Thyroid gland (tissue), 4 donors: ENCODE data around the gene PTPRN. TPM values are rescaled to one million over a fixed set of nuclear protein-coding genes. Genes with fewer than 3 reads are reported as not detected.

Experiments
- DNase-seq, 2 donors: peaks; one replicate each; pipeline ENCODE4 v3.0.0-alpha.2; 2019
- H3K27ac ChIP-seq, 3 donors: fragments of 200-600 bp; sonication (generic); 1 replicate in 2 of 3; 2 replicates in 1 of 3; pipeline ENCODE4 v1.5.1; 2016 to 2019; ENCODE audit warnings: mild to moderate bottlenecking in 1 of 3, moderate library complexity in 1 of 3
- H3K27me3 ChIP-seq: fragments of 200-600 bp; sonication (generic); one replicate; pipeline ENCODE4 v1.5.1; 2019
- H3K36me3 ChIP-seq, 2 donors: fragments of 200-600 bp; sonication (generic); one replicate each; pipeline ENCODE4 v1.5.1; 2016 to 2019
- H3K4me1 ChIP-seq, 2 donors: fragments of 200-600 bp; sonication (generic); one replicate each; pipeline ENCODE4 v1.5.1; 2017 to 2019
- H3K4me3 ChIP-seq, 3 donors: fragments of 200-600 bp; sonication (generic); replicated peaks in 1 of 3; 1 replicate in 2 of 3; 2 replicates in 1 of 3; pipeline ENCODE4 v1.5.1; 2016; ENCODE audit warnings: mild to moderate bottlenecking in 1 of 3
- H3K9me3 ChIP-seq: fragments of 200-600 bp; sonication (generic); one replicate; pipeline ENCODE4 v1.5.1; 2017
- CTCF ChIP-seq, 6 experiments: fragments of 200-600 bp in 3 of 6; fragments of 450-650 bp in 3 of 6; sonication (generic) in 3 of 6; IDR thresholded peaks; one replicate each; pipeline ENCODE4 v1.5.1; 2016 to 2019; ENCODE audit warnings: antibody characterized with exemption in 6 of 6, mild to moderate bottlenecking in 2 of 6, inconsistent platforms in 1 of 6, moderate library complexity in 1 of 6
- POLR2A ChIP-seq, 2 donors: fragments of 450-650 bp; IDR thresholded peaks; one replicate each; pipeline ENCODE4 v1.6.1; 2017; ENCODE audit warnings: antibody characterized with exemption in 2 of 2, mild to moderate bottlenecking in 2 of 2, moderate library complexity in 1 of 2
- WGBS, 2 donors: methylation state at CpG; one replicate each; pipeline ENCODE4 v1.1.5; 2017; 5-methylcytosine and 5-hydroxymethylcytosine counted together
- intact Hi-C: fragments of 100-400 bp; cut with DNase I; formaldehyde crosslinking; loops from one replicate; pipeline ENCODE4 v1.15.1; 2023
- total RNA-seq, 4 donors: library from RNA; depleted of rRNA; stranded (reverse); fragments of >200 nt; gene quantifications; one replicate each; pipeline ENCODE4 v1.2.3, GENCODE V29; 2016

The PTPRN gene
- total RNA-seq, 4 donors from 2014 or later, result 1.9 to 4.6 (median 4.4) TPM; not detected in 1

- H3K4me1 ChIP-seq, result no peaks in the 10 kb centered on the region
- intact Hi-C loops, result no loop called here
- WGBS, 2 donors, result 10 to 14% methylated on average over 5 of the region's 5 CpGs
- peaks cover 1% of the 10 kb centered on the region for H3K27me3 ChIP-seq
- H3K4me3 ChIP-seq, result no peak overlapping the region
- no peaks in the 10 kb centered on the region for H3K9me3 ChIP-seq
- TF ChIP-seq CTCF (IDR thresholded peaks at IDR 0.05) (peak in 3 of 6 experiments; percentile 18 to 46 (median 23)), POLR2A (IDR thresholded peaks at IDR 0.05) (no peak)
- peak; percentile 29 to 45 for DNase-seq
- no peak overlapping the region for H3K27ac ChIP-seq
- H3K36me3 ChIP-seq, result no peaks in the 10 kb centered on the region
These were observed 43.3 kb upstream of the PTPRN start for GRCh38 chr2:219352448-219353023.

GRCh38 chr2:219350710-219351221 is 41.6 kb upstream of the PTPRN start:
- Histone ChIP-seq H3K4me3 (no peak overlapping the region), H3K36me3 (no peaks in the 10 kb centered on the region), H3K9me3 (no peaks in the 10 kb centered on the region), H3K27ac (no peak overlapping the region), H3K4me1 (no peaks in the 10 kb centered on the region), H3K27me3 (no peaks in the 10 kb centered on the region)
- WGBS, 2 donors, result 33% methylated on average over 4 of the region's 4 CpGs
- intact Hi-C loops, result no loop called here
- no peak for DNase-seq
- TF ChIP-seq CTCF (IDR thresholded peaks at IDR 0.05) (no peak), POLR2A (IDR thresholded peaks at IDR 0.05) (no peak)

- H3K9me3 ChIP-seq, result no peaks in the 10 kb centered on the region
- no peaks in the 10 kb centered on the region for H3K4me1 ChIP-seq
- H3K27ac ChIP-seq, result no peak overlapping the region
- no peak overlapping the region for H3K4me3 ChIP-seq
- intact Hi-C loops, result no loop called here
- no peaks in the 10 kb centered on the region for H3K36me3 ChIP-seq
- DNase-seq, result no peak
- H3K27me3 ChIP-seq, result no peaks in the 10 kb centered on the region
- TF ChIP-seq CTCF (IDR thresholded peaks at IDR 0.05) (no peak), POLR2A (IDR thresholded peaks at IDR 0.05) (no peak)
- 69 to 73% methylated on average over 3 of the region's 3 CpGs for WGBS, 2 donors
These were observed 41.0 kb upstream of the PTPRN start for GRCh38 chr2:219350215-219350614.

- DNase-seq, result peak; percentile 45 to 54
- intact Hi-C loops, result no loop called here
- Histone ChIP-seq H3K9me3 (no peaks in the 10 kb centered on the region), H3K27ac (no peak overlapping the region), H3K27me3 (no peaks in the 10 kb centered on the region), H3K4me3 (no peak overlapping the region), H3K4me1 (no peaks in the 10 kb centered on the region), H3K36me3 (no peaks in the 10 kb centered on the region)
- TF ChIP-seq POLR2A (IDR thresholded peaks at IDR 0.05) (no peak), CTCF (IDR thresholded peaks at IDR 0.05) (no peak)
- WGBS, 2 donors, result 42 to 51% methylated on average over 6 of the region's 6 CpGs
These were observed 35.7 kb upstream of the PTPRN start for GRCh38 chr2:219344751-219345430.

- peaks cover 10% of the 10 kb centered on the region for H3K27me3 ChIP-seq
These were observed 26.2 kb upstream of the PTPRN start for GRCh38 chr2:219335373-219335786.

More at GRCh38 chr2:219335373-219335786, 26.2 kb upstream of the PTPRN start:
- no peaks in the 10 kb centered on the region for H3K4me1 ChIP-seq
- H3K4me3 ChIP-seq, result no peak overlapping the region
- no peak for DNase-seq
- intact Hi-C loops, result no loop called here
- H3K27ac ChIP-seq, result no peak overlapping the region
- no peak for TF ChIP-seq POLR2A (IDR thresholded peaks at IDR 0.05)
- TF ChIP-seq CTCF (IDR thresholded peaks at IDR 0.05), result no peak
- no peaks in the 10 kb centered on the region for H3K9me3 ChIP-seq
- no peaks in the 10 kb centered on the region for H3K36me3 ChIP-seq
- 37 to 42% methylated on average over 5 of the region's 5 CpGs for WGBS, 2 donors
